GM23338 (cell line): ENCODE measurements around the gene TSPAN7. TPM values are rescaled to one million over a fixed set of nuclear protein-coding genes. Genes with fewer than 3 reads are reported as not detected.

Source experiments
- ATAC-seq: fragments of 200-7000 bp; cut with Tn5 transposase; 3 replicates; pipeline ENCODE4 v1.9.1; 2020
- DNase-seq: peaks from one replicate; pipeline ENCODE4 v3.0.0-alpha.2; 2015; ENCODE audit warnings: low spot score
- H2AFZ ChIP-seq: fragments of 200-600 bp; sonication (generic); 2 replicates; pipeline ENCODE4 v1.8.0; 2016; ENCODE audit warnings: antibody characterized with exemption, mild to moderate bottlenecking, moderate library complexity
- H3F3A ChIP-seq: fragments of 200-600 bp; sonication (generic); replicated peaks from 2 replicates; pipeline ENCODE4 v1.8.0; 2017; ENCODE audit warnings: antibody characterized with exemption, mixed run types, low read depth
- H3K27ac ChIP-seq: fragments of 200-600 bp; sonication (generic); 2 replicates; pipeline ENCODE4 v1.6.1; 2016; ENCODE audit warnings: low read depth
- H3K27me3 ChIP-seq: fragments of 200-600 bp; sonication (generic); 2 replicates; pipeline ENCODE4 v1.8.0; 2016; ENCODE audit warnings: mild to moderate bottlenecking, mixed run types, moderate library complexity; ENCODE audit not compliant: insufficient read depth
- H3K36me3 ChIP-seq: fragments of 200-600 bp; sonication (generic); 2 replicates; pipeline ENCODE4 v1.8.0; 2016; ENCODE audit warnings: mild to moderate bottlenecking; ENCODE audit not compliant: insufficient read depth
- H3K4me1 ChIP-seq: fragments of 200-600 bp; sonication (generic); 2 replicates; pipeline ENCODE4 v1.8.0; 2016; ENCODE audit warnings: mild to moderate bottlenecking, moderate library complexity; ENCODE audit not compliant: insufficient read depth
- H3K4me2 ChIP-seq: fragments of 200-600 bp; sonication (generic); 2 replicates; pipeline ENCODE4 v1.7.1; 2017; ENCODE audit warnings: mixed run types
- H3K4me3 ChIP-seq: fragments of 200-600 bp; sonication (generic); 2 replicates; pipeline ENCODE4 v1.6.1; 2016; ENCODE audit warnings: mixed run types
- H3K79me2 ChIP-seq: fragments of 200-600 bp; sonication (generic); replicated peaks from 2 replicates; pipeline ENCODE4 v1.8.0; 2017; ENCODE audit warnings: mild to moderate bottlenecking; ENCODE audit not compliant: insufficient read depth
- H3K9me2 ChIP-seq: fragments of 200-600 bp; sonication (generic); 2 replicates; pipeline ENCODE4 v1.8.0; 2017; ENCODE audit not compliant: insufficient read depth
- H4K20me1 ChIP-seq: fragments of 200-600 bp; sonication (generic); replicated peaks from 2 replicates; pipeline ENCODE4 v1.8.0; 2017; ENCODE audit warnings: mild to moderate bottlenecking; ENCODE audit not compliant: insufficient read depth
- H3K27ac Mint-ChIP-seq: 2 replicates; pipeline ENCODE4 v1.8.0; 2020; ENCODE audit warnings: inconsistent platforms, mild to moderate bottlenecking, moderate library complexity, mixed read lengths
- H3K27me3 Mint-ChIP-seq: 3 replicates; pipeline ENCODE4 v1.8.0; 2022; ENCODE audit warnings: low read depth, mild to moderate bottlenecking, moderate library complexity, mixed read lengths, inconsistent platforms; ENCODE audit not compliant: insufficient read depth, poor library complexity
- H3K36me3 Mint-ChIP-seq: 3 replicates; pipeline ENCODE4 v1.8.0; 2021; ENCODE audit warnings: low read depth, mild to moderate bottlenecking, inconsistent platforms, moderate library complexity, mixed read lengths
- H3K4me1 Mint-ChIP-seq: 3 replicates; pipeline ENCODE4 v1.8.0; 2020; ENCODE audit warnings: mild to moderate bottlenecking, inconsistent platforms, mixed read lengths
- H3K4me3 Mint-ChIP-seq: 3 replicates; pipeline ENCODE4 v1.8.0; 2021; ENCODE audit warnings: moderate library complexity, mild to moderate bottlenecking, inconsistent platforms, mixed read lengths
- H3K9me3 Mint-ChIP-seq: 3 replicates; pipeline ENCODE4 v1.8.0; 2020; ENCODE audit warnings: moderate library complexity, mild to moderate bottlenecking, inconsistent platforms, mixed read lengths
- CREB1 ChIP-seq: fragments of 250-450 bp; sonication (Bioruptor Pico); IDR thresholded peaks from 2 replicates; pipeline ENCODE4 v1.5.0; 2020; ENCODE audit warnings: low read depth, mild to moderate bottlenecking, moderate library complexity
- CTCF ChIP-seq, 2 experiments: fragments of 200-600 bp in 1 of 2; sonication (generic) in 1 of 2; conservative IDR thresholded peaks; 2 replicates each; pipeline versions ENCODE4 v1.5.1 to v1.6.1; 2016 to 2017; ENCODE audit warnings: antibody characterized with exemption in 2 of 2, low read depth in 2 of 2, mild to moderate bottlenecking in 2 of 2, moderate library complexity in 1 of 2
- EZH2 ChIP-seq: fragments of 200-600 bp; sonication (generic); IDR thresholded peaks from one replicate; pipeline ENCODE4 v1.8.0; 2017; ENCODE audit warnings: antibody characterized with exemption, mild to moderate bottlenecking, low read depth; ENCODE audit not compliant: unreplicated experiment
- EZH2phosphoT487 ChIP-seq: fragments of 200-600 bp; sonication (generic); IDR thresholded peaks from one replicate; pipeline ENCODE4 v1.8.1; 2018; ENCODE audit warnings: antibody characterized with exemption; ENCODE audit not compliant: unreplicated experiment
- JUNB ChIP-seq: IDR thresholded peaks from one replicate; pipeline ENCODE4 v1.6.1; 2016; ENCODE audit warnings: antibody characterized with exemption; ENCODE audit not compliant: unreplicated experiment
- NANOG ChIP-seq: IDR thresholded peaks from 2 replicates; pipeline ENCODE4 v1.6.1; 2016; ENCODE audit warnings: antibody characterized with exemption, borderline replicate concordance
- POLR2AphosphoS5 ChIP-seq: IDR thresholded peaks from 2 replicates; pipeline ENCODE4 v1.6.1; 2016; ENCODE audit warnings: antibody characterized with exemption, low read depth
- STAT1 ChIP-seq: IDR thresholded peaks from one replicate; pipeline ENCODE4 v1.6.1; 2016; ENCODE audit warnings: antibody characterized with exemption; ENCODE audit not compliant: unreplicated experiment
- ZNF114 ChIP-seq: fragments of 250-450 bp; sonication (Bioruptor Pico); IDR thresholded peaks from 2 replicates; pipeline ENCODE4 v1.5.0; 2020; ENCODE audit warnings: mild to moderate bottlenecking, moderate library complexity
- ZNF331 ChIP-seq: fragments of 250-450 bp; sonication (Bioruptor Pico); IDR thresholded peaks from 2 replicates; pipeline ENCODE4 v1.5.0; 2020; ENCODE audit warnings: low read depth, mild to moderate bottlenecking, moderate library complexity
- ZNF462 ChIP-seq: fragments of 250-450 bp; sonication (Bioruptor Pico); IDR thresholded peaks from 2 replicates; pipeline ENCODE4 v1.5.0; 2020; ENCODE audit warnings: mild to moderate bottlenecking, moderate library complexity
- polyA plus RNA-seq: library from polyadenylated mRNA; unstranded; fragments of >200 nt; fragmentation: Nextera tagmentation; extraction: Ambion mirVana; gene quantifications from 2 replicates; pipeline ENCODE4 v1.2.1, GENCODE V29; 2016
- total RNA-seq: library from RNA; depleted of rRNA; stranded (reverse); fragments of >200 nt; shearing (Covaris generic); gene quantifications from 2 replicates; pipeline ENCODE4 v1.2.3, GENCODE V29; 2014

TSPAN7 gene
- total and polyA plus RNA-seq, 2 experiments from 2014 or later, result 7.2 to 11.5 TPM

GRCh38 chrX:38539748-38540147, 21.6 kb upstream of the TSPAN7 start:
- no peak overlapping the region for H3K4me3 Mint-ChIP-seq
- H3K9me3 Mint-ChIP-seq, result no peaks in the 10 kb centered on the region
- DNase-seq (no peak), ATAC-seq (no peak)
- no peak overlapping the region for H3K4me2 ChIP-seq
- H3K9me2 ChIP-seq, result no peaks in the 10 kb centered on the region
- H4K20me1 ChIP-seq, result no peaks in the 10 kb centered on the region
- H2AFZ ChIP-seq, result no peak overlapping the region
- no peaks in the 10 kb centered on the region for H3K36me3 Mint-ChIP-seq
- H3K79me2 ChIP-seq, result no peaks in the 10 kb centered on the region
- TF ChIP-seq JUNB (no peak), NANOG (no peak), ZNF331 (CRISPR knock-in tag) (no peak), EZH2 (no peak), ZNF114 (CRISPR knock-in tag) (no peak), CTCF (conservative IDR thresholded peaks at IDR 0.05; ENCODE audit: low read depth in 2 of 2) (no peak), ZNF462 (CRISPR knock-in tag) (no peak), STAT1 (no peak), POLR2AphosphoS5 (no peak), EZH2phosphoT487 (no peak), CREB1 (CRISPR knock-in tag) (no peak)
- H3K4me1 ChIP-seq, result no peaks in the 10 kb centered on the region
- no peaks in the 10 kb centered on the region for H3K27me3 Mint-ChIP-seq
- no peak overlapping the region for H3K27ac ChIP-seq
- no peak overlapping the region for H3K4me3 ChIP-seq
- no peaks in the 10 kb centered on the region for H3K27me3 ChIP-seq
- H3K36me3 ChIP-seq, result no peaks in the 10 kb centered on the region
- H3K4me1 Mint-ChIP-seq, result no peaks in the 10 kb centered on the region
- H3F3A ChIP-seq, result no peaks in the 10 kb centered on the region
- H3K27ac Mint-ChIP-seq, result no peak overlapping the region
